22Rv1 (cell line): Measurements from ENCODE around the gene SLC35F3.

Experiments used
- ZFX ChIP-seq: fragments of 450-650 bp; IDR thresholded peaks from 2 replicates; pipeline ENCODE4 v1.6.1; 2017; ENCODE audit warnings: antibody characterized with exemption, borderline replicate concordance
- TF ChIP-seq, protein P1 (sequence below): fragments of 450-650 bp; IDR thresholded peaks from 2 replicates; pipeline ENCODE4 v1.5.1; 2017; ENCODE audit warnings: mild to moderate bottlenecking

DNA sequence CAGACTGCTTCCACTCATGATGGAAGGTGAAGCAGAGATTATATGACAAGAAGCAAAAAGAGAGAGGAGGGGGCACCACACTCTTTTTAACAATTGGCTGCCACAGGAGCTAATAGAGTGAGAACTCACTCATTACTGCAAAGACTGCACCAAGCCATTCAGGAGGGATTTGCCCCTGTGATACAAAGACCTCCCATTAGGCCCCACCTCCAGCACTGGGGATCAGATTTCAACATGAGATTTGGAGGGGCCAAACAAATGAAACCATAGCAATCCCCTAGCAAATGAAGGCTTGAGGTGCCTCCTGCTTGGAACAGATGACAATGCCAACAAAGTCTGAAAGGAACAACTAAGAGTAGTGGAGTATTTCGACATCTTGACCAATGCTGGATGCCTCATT, 346.3 kb downstream of the SLC35F3 start:
- TF ChIP-seq, protein P1, sequence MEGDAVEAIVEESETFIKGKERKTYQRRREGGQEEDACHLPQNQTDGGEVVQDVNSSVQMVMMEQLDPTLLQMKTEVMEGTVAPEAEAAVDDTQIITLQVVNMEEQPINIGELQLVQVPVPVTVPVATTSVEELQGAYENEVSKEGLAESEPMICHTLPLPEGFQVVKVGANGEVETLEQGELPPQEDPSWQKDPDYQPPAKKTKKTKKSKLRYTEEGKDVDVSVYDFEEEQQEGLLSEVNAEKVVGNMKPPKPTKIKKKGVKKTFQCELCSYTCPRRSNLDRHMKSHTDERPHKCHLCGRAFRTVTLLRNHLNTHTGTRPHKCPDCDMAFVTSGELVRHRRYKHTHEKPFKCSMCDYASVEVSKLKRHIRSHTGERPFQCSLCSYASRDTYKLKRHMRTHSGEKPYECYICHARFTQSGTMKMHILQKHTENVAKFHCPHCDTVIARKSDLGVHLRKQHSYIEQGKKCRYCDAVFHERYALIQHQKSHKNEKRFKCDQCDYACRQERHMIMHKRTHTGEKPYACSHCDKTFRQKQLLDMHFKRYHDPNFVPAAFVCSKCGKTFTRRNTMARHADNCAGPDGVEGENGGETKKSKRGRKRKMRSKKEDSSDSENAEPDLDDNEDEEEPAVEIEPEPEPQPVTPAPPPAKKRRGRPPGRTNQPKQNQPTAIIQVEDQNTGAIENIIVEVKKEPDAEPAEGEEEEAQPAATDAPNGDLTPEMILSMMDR: no peak
- TF ChIP-seq ZFX: no peak
